ENCODE data around the gene KIF13A. TPM values are rescaled to one million over a fixed set of nuclear protein-coding genes. Genes with fewer than 3 reads are reported as not detected.

KIF13A gene
- total RNA-seq, 1 experiment from 2014 or later: 52.2 TPM

DNA sequence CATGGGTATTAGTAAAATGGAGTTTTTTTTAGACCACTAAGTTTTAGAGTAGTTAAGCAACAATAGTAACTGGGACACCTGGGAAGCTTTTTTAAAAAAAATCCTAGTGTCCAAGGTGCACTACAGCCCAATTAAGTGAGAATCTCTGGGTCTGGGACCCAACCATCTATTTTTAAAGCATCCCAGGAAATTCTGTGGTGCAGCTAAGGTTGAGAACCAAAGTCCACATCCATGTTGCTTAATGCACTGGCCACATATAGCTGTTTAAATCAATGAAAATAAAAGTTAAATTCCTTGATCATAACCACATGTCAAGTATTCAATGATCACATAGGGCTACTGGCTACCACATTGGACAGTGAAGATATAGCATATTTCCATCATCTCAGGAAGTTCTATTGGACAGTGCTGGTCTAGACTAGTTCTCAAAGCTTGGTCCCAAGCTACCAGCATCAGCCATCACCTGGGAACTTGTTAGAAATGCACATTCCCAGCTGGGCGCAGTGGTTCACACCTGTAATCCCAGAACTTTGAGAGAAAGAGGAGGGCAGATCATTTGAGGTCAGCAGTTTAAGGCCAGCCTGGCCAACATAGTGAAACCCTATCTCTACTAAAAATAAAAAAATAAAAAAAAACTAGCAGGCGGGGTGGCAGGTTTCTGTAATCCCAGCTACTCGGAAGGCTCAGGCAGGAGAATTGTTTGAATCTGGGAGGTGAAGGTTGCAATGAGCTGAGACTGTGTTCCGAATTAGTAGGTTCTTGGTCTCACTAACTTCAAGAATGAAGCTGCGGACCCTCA is 12.7 kb downstream of the KIF13A start:
- POLR2A ChIA-PET (ENCODE audit: unreplicated experiment): interaction anchor here (0.6 kb wide), 1 partner anchor 175 kb away, joined by 4 read pairs; no protein-coding TSS in a partner anchor
- H3K4me2 ChIP-seq: no peak overlapping the region
- H3K27ac ChIP-seq: no peak overlapping the region
- H3K4me1 ChIP-seq (replicated peaks; ENCODE audit: insufficient read depth): peaks cover 16% of the 10 kb centered on the region; the same call in 1 of the 2 replicates
- peaks cover 91% of the 10 kb centered on the region for H3K79me2 ChIP-seq (ENCODE audit: low read depth)
- TF ChIP-seq, protein P1, sequence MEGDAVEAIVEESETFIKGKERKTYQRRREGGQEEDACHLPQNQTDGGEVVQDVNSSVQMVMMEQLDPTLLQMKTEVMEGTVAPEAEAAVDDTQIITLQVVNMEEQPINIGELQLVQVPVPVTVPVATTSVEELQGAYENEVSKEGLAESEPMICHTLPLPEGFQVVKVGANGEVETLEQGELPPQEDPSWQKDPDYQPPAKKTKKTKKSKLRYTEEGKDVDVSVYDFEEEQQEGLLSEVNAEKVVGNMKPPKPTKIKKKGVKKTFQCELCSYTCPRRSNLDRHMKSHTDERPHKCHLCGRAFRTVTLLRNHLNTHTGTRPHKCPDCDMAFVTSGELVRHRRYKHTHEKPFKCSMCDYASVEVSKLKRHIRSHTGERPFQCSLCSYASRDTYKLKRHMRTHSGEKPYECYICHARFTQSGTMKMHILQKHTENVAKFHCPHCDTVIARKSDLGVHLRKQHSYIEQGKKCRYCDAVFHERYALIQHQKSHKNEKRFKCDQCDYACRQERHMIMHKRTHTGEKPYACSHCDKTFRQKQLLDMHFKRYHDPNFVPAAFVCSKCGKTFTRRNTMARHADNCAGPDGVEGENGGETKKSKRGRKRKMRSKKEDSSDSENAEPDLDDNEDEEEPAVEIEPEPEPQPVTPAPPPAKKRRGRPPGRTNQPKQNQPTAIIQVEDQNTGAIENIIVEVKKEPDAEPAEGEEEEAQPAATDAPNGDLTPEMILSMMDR (conservative IDR thresholded peaks at IDR 0.05): no peak
- no peak for TF ChIP-seq EZH2 (IDR thresholded peaks at IDR 0.05; ENCODE audit: low read depth)
- no peak overlapping the region for H3K4me3 ChIP-seq
- H3K27me3 ChIP-seq (ENCODE audit: insufficient read depth, low read depth): no peaks in the 10 kb centered on the region
- H4K20me1 ChIP-seq (ENCODE audit: insufficient read depth): no peaks in the 10 kb centered on the region
- BruUV-seq (replicated peaks): no TSS peak
- no peaks in the 10 kb centered on the region for H3K9me3 ChIP-seq (ENCODE audit: insufficient read depth, low read depth)
- intact Hi-C loops (cut with micrococcal nuclease; ENCODE audit: unreplicated experiment): no loop called here
- DNase-seq: no peak
- H3K9me2 ChIP-seq (ENCODE audit: insufficient read depth): no peaks in the 10 kb centered on the region
- H2AFZ ChIP-seq: no peak overlapping the region
- no peaks in the 10 kb centered on the region for H3K36me3 ChIP-seq (ENCODE audit: low read depth)
- H3F3A ChIP-seq (ENCODE audit: insufficient read depth, low read depth): peaks cover 8% of the 10 kb centered on the region; the same call in 1 of the 2 replicates
- CTCF ChIA-PET: no interaction called here

- no peak overlapping the region for H3K4me2 ChIP-seq
- no peaks in the 10 kb centered on the region for H3K9me3 ChIP-seq (ENCODE audit: insufficient read depth, low read depth)
- peak overlapping the region; percentile 37; the same call in 1 of the 2 replicates for H3K27ac ChIP-seq
- no peak overlapping the region for H2AFZ ChIP-seq
- intact Hi-C loops (cut with micrococcal nuclease; ENCODE audit: unreplicated experiment): no loop called here
- H4K20me1 ChIP-seq (ENCODE audit: insufficient read depth): no peaks in the 10 kb centered on the region
- DNase-seq: no peak
- H3F3A ChIP-seq (ENCODE audit: insufficient read depth, low read depth): peaks cover 5% of the 10 kb centered on the region; the same call in 1 of the 2 replicates
- ChIA-PET CTCF (interaction anchor here (0.7 kb wide), 1 partner anchor 1369 kb away, joined by 5 read pairs; no protein-coding TSS in a partner anchor), POLR2A (ENCODE audit: unreplicated experiment) (interaction anchor here (0.7 kb wide), 1 partner anchor 44 kb away, joined by 4 read pairs; no protein-coding TSS in a partner anchor)
- no peak overlapping the region for H3K4me3 ChIP-seq
- peaks cover 87% of the 10 kb centered on the region for H3K79me2 ChIP-seq (ENCODE audit: low read depth)
- no peaks in the 10 kb centered on the region for H3K9me2 ChIP-seq (ENCODE audit: insufficient read depth)
- H3K36me3 ChIP-seq (ENCODE audit: low read depth): no peaks in the 10 kb centered on the region
- TF ChIP-seq, protein P1 (conservative IDR thresholded peaks at IDR 0.05): no peak
- TF ChIP-seq EZH2 (IDR thresholded peaks at IDR 0.05; ENCODE audit: low read depth): no peak
- H3K27me3 ChIP-seq (ENCODE audit: insufficient read depth, low read depth): no peaks in the 10 kb centered on the region
- no TSS peak for BruUV-seq (replicated peaks)
- H3K4me1 ChIP-seq (replicated peaks; ENCODE audit: insufficient read depth): peaks cover 10% of the 10 kb centered on the region; the same call in 1 of the 2 replicates
Measured at GRCh38 chr6:17972978-17973622, 14.3 kb downstream of the KIF13A start.

- Histone ChIP-seq H3K27me3 (ENCODE audit: insufficient read depth, low read depth) (no peaks in the 10 kb centered on the region), H3F3A (ENCODE audit: insufficient read depth, low read depth) (no peaks in the 10 kb centered on the region), H3K9me3 (ENCODE audit: insufficient read depth, low read depth) (no peaks in the 10 kb centered on the region), H3K79me2 (ENCODE audit: low read depth) (peaks cover 79% of the 10 kb centered on the region), H3K4me3 (no peak overlapping the region), H2AFZ (no peak overlapping the region), H3K4me1 (replicated peaks; ENCODE audit: insufficient read depth) (peaks cover 10% of the 10 kb centered on the region; the same call in 1 of the 2 replicates), H3K9me2 (ENCODE audit: insufficient read depth) (no peaks in the 10 kb centered on the region), H3K27ac (peak overlapping the region; percentile 37), H4K20me1 (ENCODE audit: insufficient read depth) (no peaks in the 10 kb centered on the region), H3K36me3 (ENCODE audit: low read depth) (no peaks in the 10 kb centered on the region), H3K4me2 (no peak overlapping the region)
- no TSS peak for BruUV-seq (replicated peaks)
- DNase-seq: no peak
- no peak for TF ChIP-seq EZH2 (IDR thresholded peaks at IDR 0.05; ENCODE audit: low read depth)
- TF ChIP-seq, protein P1 (conservative IDR thresholded peaks at IDR 0.05): no peak
- ChIA-PET CTCF (interaction anchor here (0.6 to 0.7 kb wide), 2 partner anchors 71 to 1370 kb away, joined by 5 to 9 read pairs; no protein-coding TSS in a partner anchor), POLR2A (ENCODE audit: unreplicated experiment) (no interaction called here)
- intact Hi-C loops (cut with micrococcal nuclease; ENCODE audit: unreplicated experiment): no loop called here
Measured at GRCh38 chr6:17972074-17972952, 15.1 kb downstream of the KIF13A start.
